ENCODE measurements around the gene MED15. TPM values are rescaled to one million over a fixed set of nuclear protein-coding genes. Genes with fewer than 3 reads are reported as not detected.

MED15 gene
- polyA plus RNA-seq, 1 experiment: 17.3 TPM

GRCh38 chr22:20565761-20566160 lies 58.4 kb downstream of the MED15 start:
- ChIA-PET POLR2A (interaction anchor here (1.0 kb wide), 1 partner anchor 56 kb away, joined by 3 read pairs; no protein-coding TSS in a partner anchor), CTCF (interaction anchor here (0.6 to 7.8 kb wide), 7 partner anchors 13 to 394 kb away, joined by 3 to 82 read pairs (median 7); no protein-coding TSS in a partner anchor)
- H3K9me3 ChIP-seq (ENCODE audit: control insufficient read depth, insufficient read depth, low read length): no peaks in the 10 kb centered on the region
- no peaks in the 10 kb centered on the region for H3K27me3 ChIP-seq (ENCODE audit: control insufficient read depth, insufficient read depth, low read length)
- H3K27ac ChIP-seq (ENCODE audit: low read depth, low read length): peak overlapping the region; percentile 75
- no peak for TF ChIP-seq CTCF (IDR thresholded peaks at IDR 0.05; ENCODE audit: low read depth, low read length)
- no peak overlapping the region for H3K4me3 ChIP-seq (ENCODE audit: low read depth, low read length)
- DNase-seq (ENCODE audit: low read depth, low spot score): no peak

- CTCF ChIA-PET: interaction anchor here (0.7 to 7.8 kb wide), 4 partner anchors 9 to 61 kb away, joined by 3 to 82 read pairs (median 11); no protein-coding TSS in a partner anchor
- Histone ChIP-seq H3K4me3 (ENCODE audit: low read depth, low read length) (no peak overlapping the region), H3K27ac (ENCODE audit: low read depth, low read length) (peak overlapping the region; percentile 53), H3K27me3 (ENCODE audit: control insufficient read depth, insufficient read depth, low read length) (no peaks in the 10 kb centered on the region), H3K9me3 (ENCODE audit: control insufficient read depth, insufficient read depth, low read length) (no peaks in the 10 kb centered on the region)
- no peak for DNase-seq (ENCODE audit: low read depth, low spot score)
- no peak for TF ChIP-seq CTCF (IDR thresholded peaks at IDR 0.05; ENCODE audit: low read depth, low read length)
- POLR2A ChIA-PET: interaction anchor here (0.6 to 1.0 kb wide), 2 partner anchors 57 to 58 kb away, joined by 3 read pairs; no protein-coding TSS in a partner anchor
Measured at GRCh38 chr22:20566420-20567260, 59.2 kb downstream of the MED15 start.

GRCh38 chr22:20567371-20567847 lies 60.0 kb downstream of the MED15 start:
- no peak overlapping the region for H3K4me3 ChIP-seq (ENCODE audit: low read depth, low read length)
- peak overlapping the region; percentile 97 for H3K27ac ChIP-seq (ENCODE audit: low read depth, low read length)
- ChIA-PET POLR2A (interaction anchor here (0.5 to 2.4 kb wide), 2 partner anchors 15 to 55 kb away, joined by 4 to 11 read pairs; no protein-coding TSS in a partner anchor), CTCF (interaction anchor here (0.6 to 7.8 kb wide), 6 partner anchors 10 to 165 kb away, joined by 3 to 82 read pairs (median 10); partner anchors contain the start of gene MED15)
- no peaks in the 10 kb centered on the region for H3K9me3 ChIP-seq (ENCODE audit: control insufficient read depth, insufficient read depth, low read length)
- DNase-seq (ENCODE audit: low read depth, low spot score): no peak
- no peak for TF ChIP-seq CTCF (IDR thresholded peaks at IDR 0.05; ENCODE audit: low read depth, low read length)
- no peaks in the 10 kb centered on the region for H3K27me3 ChIP-seq (ENCODE audit: control insufficient read depth, insufficient read depth, low read length)

GRCh38 chr22:20567993-20568417 lies 60.6 kb downstream of the MED15 start:
- H3K27ac ChIP-seq (ENCODE audit: low read depth, low read length): peak overlapping the region; percentile 97
- DNase-seq (ENCODE audit: low read depth, low spot score): no peak

More at GRCh38 chr22:20567993-20568417, 60.6 kb downstream of the MED15 start:
- Histone ChIP-seq H3K9me3 (ENCODE audit: control insufficient read depth, insufficient read depth, low read length) (no peaks in the 10 kb centered on the region), H3K4me3 (ENCODE audit: low read depth, low read length) (no peak overlapping the region), H3K27me3 (ENCODE audit: control insufficient read depth, insufficient read depth, low read length) (no peaks in the 10 kb centered on the region)
- POLR2A ChIA-PET: interaction anchor here (0.5 to 2.4 kb wide), 3 partner anchors 15 to 56 kb away, joined by 4 to 11 read pairs (median 9); no protein-coding TSS in a partner anchor
- peak; percentile 64 for TF ChIP-seq CTCF (IDR thresholded peaks at IDR 0.05; ENCODE audit: low read depth, low read length)
- CTCF ChIA-PET: interaction anchor here (0.6 to 7.8 kb wide), 8 partner anchors 11 to 165 kb away, joined by 3 to 82 read pairs (median 6); partner anchors contain the start of gene MED15
